CD4-positive, alpha-beta T cell treated with Interleukin-21 for 1 hour (primary cell): Measurements from ENCODE around the gene ARMC3.
A peak's percentile ranks its signal among the peaks of the same experiment; 100 is the strongest.

ENCODE experiments used
- DNase-seq: peaks from one replicate; pipeline ENCODE4 v3.0.0-alpha.2; 2020

Gene ARMC3

DNA sequence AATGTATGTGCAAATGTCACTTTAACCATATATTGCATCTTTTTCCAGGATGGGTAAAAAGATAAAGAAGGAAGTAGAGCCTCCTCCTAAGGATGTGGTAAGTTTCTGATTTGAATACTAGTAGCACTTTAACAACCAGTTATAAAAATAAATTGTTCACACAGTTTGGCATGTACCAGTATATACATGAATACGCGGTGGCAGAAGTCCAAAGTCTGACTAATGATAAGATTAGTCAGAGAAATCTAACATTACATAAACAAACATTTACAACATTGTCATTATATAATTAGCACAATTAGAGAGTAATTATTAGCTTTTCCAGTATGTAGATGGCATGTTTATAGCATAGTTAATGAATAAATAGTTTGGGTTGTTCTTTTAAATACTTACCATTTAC is 4.1 kb downstream of the ARMC3 start:
- DNase-seq, result no peak

DNA sequence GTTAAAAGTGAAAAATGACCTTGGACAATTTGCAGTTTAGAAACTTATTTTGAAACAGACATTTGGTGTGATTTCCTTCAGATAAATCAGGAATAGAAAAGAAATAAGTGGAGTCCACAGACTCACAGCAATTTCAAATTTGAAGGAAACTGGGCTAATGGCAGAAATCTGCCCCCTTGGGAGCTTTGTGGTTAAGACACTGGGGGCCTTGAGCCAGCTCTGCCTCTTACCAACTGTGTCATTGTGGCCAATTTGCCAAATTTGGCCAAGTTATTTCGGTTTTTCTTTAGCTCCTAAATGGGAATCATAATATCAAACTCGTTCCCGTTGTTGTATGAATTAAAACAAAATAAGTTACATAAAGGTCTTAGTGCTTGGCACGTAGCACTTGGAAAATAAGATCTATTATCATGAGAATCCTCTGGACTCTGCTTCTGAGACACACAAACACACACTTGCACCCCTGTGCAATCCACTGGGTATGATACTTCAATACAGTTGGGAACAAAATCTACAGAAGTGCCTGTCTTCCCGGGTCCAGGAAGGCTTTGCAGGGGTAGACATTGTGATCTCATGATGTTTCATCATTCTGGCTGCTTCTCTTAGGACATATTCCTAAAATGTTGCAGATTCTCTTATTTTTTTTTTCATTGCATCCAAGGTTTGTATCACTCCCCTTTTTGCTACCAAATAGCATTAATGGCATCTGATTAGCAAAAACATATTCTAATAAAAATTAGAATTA is 4.9 kb downstream of the ARMC3 start:
- DNase-seq, result no peak

DNA sequence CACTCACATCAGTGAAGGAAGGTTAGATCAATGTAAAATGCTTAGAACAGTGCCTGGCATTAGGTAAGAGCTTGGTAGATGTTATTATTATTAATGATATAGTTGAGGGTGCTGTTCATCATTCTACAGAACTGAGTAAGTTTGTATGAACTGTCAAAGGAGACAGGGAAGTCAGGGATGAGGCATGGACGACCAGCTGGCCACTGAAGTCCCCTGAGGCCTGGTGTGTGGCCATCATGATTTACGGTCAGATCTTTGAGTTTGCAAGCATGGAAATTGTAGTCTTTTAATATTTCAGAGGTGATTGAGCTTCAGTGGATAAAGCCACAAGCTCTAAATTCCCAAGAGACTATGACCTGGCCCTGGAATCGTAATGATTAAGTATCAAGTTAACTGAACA is 6.9 kb downstream of the ARMC3 start:
- no peak for DNase-seq

DNA sequence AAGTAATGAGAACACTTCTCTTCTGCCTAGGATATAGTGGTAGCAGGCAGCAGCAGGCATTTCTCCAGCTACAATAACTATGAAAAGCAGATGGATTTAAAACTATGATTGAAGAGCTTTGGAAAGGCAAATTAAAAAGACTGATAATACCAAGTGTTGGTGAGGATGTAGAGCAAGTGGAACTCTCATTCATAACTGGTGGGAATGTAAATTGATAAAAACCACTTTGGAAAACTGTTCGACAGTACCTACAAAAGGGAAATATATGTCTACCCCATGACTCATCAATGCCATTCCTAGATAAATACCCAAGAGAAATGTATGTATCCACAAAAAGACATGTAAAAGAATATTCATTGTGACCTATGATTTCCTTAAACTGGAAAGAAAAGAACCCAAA is 14.6 kb downstream of the ARMC3 start:
- DNase-seq, result no peak

DNA sequence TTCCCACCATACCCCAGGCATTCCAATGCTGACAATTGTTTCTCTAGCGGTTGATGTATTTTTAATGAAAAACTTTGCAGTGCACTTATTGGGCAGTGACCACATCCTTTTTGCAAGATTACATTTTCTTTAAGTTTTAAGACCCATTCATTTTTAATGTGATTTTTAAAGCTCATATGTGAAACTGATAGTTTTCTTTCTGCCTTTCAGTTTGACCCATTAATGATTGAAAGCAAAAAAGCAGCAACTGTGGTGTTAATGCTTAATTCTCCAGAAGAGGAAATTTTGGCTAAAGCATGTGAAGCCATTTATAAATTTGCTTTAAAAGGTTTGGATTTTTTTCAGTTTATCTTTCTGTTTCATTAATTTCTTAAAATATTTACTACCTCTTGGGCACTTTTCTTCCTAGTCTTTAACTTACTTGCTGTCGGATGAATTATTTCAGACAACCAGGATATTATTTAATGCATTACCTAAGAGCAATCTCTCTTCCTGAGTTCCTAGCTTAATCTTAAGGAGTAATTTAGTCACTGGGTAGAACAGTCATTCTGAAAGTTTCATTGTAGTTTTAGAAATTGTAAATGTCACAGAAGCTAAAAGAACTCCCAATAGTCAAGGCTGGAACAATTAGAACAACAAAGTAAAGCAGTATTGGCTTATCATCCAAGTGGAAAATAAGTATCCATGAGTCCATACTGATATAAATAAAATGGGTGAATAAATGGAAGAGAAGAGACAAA is 18.3 kb downstream of the ARMC3 start:
- no peak for DNase-seq

DNA sequence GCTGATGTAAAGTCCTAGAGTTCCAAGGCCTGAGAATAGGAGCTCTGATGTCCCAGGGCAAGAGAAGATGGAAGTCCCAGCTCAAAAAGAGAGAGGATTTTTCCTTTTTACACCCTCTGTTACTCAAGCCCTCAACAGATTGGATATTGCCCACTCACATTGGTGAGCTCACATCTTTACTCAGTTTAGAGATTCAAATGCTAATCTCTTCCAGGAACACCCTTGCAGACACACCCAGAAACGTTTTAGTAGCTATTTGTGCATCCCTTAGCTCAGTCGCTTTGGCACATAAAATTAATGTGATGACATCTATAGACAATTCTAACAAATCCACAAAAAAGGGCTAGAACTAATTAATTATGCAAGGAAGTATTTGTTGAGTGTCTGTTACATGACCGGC is 27.1 kb downstream of the ARMC3 start:
- no peak for DNase-seq

DNA sequence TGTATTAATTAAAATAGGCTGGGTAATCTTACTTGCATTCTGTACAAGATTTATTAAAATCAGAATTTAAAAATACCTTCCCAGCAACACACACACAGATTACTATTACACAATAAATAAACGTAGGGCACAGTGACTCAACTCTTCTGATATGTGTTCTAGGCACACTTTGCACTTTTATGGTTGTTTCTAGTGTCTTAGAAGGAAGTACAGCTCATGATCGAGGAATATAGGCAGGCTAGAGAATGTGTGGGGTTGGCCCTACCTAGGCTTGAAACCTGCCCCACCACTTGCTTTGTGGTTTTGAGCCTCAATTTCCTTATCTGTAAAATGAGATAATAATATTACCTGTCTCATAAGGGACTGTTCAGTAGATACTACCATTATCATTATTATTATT is 30.5 kb downstream of the ARMC3 start:
- no peak for DNase-seq

DNA sequence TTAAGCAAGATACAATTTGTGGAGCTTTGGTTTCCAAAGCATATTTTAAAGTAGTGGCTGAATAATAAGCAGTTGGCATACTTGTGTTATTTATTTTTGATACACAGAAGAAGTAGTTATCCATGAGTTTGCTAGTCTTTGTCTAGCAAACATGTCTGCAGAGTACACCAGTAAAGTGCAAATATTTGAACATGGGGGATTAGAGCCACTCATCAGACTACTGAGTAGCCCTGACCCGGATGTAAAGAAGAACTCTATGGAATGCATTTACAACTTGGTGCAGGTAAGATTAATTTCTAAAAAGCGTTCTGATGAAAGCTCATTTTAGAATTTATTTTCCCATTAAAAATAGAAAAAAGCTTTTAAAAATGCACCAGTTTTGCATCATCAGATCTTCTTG is 31.4 kb downstream of the ARMC3 start:
- DNase-seq, result no peak

DNA sequence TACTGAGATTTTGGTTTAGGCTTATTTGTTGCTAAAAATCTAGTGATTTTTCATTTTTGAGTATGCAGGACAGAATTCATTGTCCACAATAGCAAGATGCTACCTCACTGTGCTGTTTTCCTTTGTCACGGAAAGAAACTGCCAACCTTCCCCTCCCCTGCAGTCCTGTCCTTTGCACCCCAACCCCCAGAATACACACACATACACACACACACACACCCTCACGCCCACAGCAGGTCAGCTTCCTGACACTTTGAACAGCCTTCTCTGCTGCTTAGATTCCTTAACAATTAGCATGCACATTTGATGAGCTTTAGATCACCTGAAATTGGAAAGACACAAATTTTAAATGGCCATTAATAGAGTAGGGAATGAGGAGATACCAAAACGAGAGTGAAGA is 32.1 kb downstream of the ARMC3 start:
- DNase-seq, result no peak

DNA sequence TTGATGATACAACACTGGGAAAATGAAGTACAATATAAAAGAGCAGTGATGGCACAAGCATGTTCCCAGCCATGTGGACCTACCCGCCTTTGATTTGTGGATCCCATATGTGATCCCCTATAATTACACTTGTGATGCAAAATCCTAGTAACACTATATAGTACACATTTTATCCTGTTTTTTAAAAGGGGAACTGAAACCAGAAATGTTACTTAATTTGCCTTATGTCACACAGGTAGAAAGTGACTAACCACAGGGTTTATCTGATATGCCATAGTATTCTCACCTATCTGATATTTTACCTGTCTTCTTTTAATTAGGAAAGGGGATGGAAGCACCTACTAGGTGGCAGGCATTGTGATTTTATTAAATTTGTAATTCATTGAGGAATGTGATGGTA is 35.0 kb downstream of the ARMC3 start:
- DNase-seq, result no peak

DNA sequence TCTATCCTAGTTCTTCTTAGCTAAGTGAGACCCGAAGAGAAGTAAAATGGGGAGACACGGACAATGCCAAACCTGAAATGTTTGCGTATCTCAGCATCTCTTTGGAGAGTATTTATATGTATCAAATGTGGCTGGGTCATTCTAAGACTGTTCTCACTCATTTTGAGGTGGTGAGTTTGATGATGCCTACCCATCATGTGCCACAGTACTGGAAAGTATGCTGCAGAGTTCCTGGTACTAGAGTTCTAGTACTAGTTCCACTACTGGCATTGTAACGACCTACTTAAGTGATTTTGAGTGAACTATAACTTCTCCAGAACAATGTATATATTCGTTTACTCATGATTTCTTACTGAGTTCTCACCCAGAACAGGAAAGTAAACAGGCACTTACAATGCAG is 41.9 kb downstream of the ARMC3 start:
- no peak for DNase-seq

DNA sequence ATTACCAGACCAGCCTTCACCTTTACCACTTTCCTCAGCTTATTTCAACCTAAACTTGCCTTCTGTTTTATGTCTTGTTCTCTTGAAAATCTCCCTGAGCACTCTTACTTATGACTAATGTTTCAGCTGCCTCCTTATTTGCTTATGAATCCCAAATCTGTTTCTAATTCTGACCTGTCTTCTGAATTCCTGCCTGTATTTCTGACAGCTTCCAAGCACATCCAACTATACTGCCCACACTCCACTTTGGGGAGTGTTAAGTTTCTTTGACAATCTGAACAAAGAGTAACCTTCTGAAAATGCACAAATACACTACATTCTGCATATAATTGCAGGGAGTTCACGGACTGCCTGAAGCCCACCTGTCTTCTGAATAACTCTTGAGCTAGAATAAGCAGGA is 48.7 kb downstream of the ARMC3 start:
- DNase-seq, result no peak

DNA sequence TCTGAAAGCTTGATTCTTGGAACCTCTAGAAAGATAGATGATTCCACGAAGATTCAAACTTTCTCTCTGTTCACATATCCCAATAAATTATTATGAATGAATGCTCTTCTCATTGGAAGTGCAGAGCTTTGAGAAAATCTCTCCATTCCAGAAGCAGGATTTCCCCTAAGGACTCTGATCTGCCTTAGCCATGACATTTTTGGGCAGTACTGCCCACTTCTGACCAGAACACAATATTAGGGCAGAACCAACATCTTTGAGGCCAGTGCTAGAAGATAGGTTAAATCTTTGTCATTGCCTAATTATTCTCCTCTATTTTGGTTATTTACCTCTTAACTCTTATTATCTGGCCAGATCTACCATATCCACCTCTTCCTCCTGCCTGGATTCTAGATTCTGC is 49.9 kb downstream of the ARMC3 start:
- DNase-seq, result no peak

DNA sequence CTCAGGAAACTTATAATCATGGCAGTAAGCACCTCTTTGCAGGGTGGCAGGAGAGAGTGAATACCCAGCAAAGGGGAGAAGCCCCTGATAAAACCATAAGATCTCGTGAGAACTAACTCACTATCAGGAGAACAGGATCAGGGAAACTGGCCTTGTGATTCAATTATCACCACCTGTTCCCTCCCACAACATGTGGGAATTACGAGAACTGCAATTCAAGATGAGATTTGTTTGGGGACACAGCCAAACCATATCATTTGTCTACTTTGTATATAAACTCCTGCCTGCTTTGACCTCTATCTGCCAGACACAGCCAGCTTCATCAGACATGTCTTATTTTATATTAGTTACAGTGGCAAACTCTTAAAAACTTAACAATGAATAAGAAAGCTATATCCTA is 50.4 kb downstream of the ARMC3 start:
- no peak for DNase-seq

DNA sequence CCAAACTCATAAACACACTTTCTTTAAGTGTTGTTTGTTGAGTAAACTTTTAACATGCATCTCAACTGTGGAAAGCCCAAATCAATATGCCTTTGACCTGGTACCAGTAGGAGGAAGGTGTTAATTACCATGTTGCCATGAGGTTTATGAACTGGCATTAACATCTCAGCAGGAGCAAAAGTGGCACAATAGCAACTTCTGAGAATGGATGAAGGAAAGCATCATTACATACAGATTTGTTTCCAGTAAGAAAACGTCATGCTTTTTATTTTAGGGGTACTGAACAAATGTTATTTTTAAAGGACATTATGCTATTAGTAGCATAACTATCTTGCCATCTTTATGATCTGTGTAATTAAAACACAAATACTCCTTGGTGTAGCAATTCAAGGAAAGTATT is 51.1 kb downstream of the ARMC3 start:
- DNase-seq, result no peak

DNA sequence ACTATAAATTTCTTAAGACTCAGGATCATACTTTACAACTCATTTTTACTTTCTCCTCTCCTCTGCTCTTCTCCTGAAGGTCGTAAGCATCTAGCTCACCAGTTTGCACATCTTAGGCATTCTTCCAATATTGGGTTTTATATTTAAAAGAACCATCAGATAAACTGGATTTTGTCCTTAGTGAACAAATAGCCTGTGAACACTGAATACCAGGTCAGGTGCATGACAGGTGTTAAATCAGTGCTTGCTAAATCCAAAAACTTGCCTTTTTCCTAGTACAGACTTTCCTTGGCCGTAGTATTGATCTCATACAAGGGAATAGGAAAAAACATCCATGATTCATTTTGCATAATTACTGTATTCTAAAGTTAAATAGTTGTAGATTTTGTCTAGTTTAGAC is 53.0 kb downstream of the ARMC3 start:
- no peak for DNase-seq

DNA sequence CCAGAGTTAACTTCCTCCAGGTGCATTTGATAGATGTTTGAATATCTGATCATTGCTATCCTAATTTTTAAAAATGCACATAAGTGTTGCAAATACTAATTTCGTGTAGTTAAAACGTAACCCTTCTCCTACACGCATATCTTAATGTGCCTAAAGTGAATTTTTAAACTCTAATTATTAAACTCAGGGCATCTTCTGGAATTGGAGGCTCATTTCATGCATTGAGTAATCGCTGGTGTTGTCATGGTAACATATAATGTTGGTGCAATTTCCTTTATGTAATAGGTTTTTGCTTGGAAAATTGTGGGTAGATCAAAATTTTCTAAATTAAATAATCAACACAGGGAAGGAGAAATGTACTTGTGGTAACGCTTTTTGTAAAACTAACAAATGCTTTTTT is 56.2 kb downstream of the ARMC3 start:
- DNase-seq, result no peak

DNA sequence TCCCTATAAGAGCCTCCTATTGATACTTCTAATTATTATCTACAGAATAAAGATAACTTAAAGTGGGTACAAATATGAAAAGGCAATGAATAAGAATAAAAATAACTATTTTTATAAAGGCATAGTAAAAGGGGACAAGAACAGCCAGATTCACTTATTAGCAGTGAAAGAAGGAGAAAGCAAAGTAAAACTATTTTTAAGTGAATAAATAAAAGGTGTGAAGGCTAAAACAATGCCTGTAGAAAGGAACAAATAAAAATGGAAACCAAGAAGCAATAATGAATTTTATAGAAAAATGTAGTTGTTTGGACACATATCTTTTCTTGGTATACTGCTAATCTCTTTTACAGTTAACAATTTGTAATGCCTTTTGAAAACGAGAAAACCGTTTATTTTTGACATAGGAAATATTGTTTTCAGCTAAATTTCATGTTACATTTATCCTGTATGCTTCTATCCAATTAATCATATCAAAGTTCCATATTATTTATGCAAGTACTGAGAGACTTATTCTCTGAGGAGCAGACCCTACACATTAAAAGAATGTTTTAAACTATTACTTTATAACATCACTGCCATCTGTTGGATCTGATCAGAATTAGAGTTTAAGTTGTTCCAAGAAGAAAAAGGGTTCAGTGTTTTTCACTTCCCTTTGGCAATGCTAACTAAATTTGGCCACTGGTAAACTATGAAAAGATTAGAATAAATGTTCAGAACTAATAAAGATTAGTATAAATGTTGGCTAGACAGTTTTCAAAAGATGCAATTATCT is 59.1 kb downstream of the ARMC3 start:
- DNase-seq, result peak; percentile 33

DNA sequence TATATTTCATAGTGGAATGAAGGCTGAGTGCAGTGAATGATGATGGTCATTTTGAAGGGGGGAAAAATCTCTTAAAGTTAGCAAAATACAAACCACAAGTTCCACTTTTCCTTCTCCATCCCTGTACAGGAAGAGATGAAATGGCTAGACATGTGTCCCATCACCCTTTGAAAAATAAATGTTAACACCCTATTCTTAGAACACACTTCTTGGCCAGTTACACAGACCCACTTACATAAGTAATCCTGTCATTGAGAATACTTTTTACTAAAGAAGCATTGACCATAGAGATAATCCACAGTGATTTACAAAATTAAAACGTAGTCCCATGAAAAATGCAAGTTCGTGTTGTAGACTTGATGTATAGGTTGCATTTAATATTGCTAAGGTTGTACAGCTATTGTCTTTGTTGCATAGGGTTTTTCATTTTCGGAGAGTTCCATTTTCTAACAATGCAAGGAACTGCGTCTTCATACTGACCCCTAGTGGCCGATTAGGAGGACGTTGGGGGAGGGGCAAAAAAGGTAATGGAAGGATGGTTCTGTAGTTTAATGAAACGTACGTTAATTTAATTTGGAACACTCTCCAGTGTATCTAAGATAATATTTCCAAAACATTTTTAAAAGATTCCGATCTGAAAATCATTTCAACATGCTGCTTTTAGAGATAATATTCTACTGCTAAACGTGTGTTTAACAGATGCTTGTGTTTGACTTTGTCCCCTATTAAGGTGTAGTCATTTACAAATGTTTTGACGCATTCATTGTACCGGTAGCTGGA is 60.9 kb downstream of the ARMC3 start:
- DNase-seq, result peak; percentile 83

DNA sequence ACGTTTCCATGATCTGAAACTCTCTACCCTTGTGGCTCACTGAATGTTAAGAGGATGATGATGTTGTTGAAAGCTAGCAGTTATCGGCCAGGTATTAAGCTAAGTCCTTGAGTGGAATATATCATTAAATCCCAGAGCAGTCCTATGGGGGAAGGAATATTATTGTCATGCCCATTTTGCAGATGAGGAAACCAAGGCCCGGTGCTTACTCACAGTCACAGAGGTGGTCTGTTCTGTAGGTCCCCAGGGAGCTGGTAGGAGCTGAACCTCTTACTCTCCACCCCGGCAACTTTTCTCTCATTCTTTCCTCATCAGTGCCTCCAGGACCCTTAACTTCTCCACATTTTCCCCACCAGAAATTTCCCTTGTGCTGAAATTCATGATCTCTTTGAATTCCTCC is 62.6 kb downstream of the ARMC3 start:
- no peak for DNase-seq

DNA sequence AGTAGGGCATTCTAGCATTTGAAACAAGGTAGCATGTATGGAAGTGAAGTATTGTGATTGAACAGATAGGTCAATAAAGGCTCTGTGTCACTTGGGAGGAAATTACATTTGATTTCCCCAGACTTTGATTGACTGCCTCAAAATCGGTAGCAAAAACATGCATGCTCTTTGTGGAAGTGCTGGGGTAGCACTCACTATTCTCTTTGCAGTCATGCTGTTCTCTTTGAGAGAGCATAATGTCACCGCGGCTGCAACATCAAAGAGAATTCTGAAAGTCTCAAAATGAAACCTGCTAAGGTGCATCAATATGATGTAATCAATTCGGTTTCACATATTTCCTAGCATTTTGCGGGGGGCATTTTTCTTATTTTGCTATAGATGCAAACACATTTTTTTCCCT is 64.2 kb downstream of the ARMC3 start:
- DNase-seq, result peak; percentile 23

DNA sequence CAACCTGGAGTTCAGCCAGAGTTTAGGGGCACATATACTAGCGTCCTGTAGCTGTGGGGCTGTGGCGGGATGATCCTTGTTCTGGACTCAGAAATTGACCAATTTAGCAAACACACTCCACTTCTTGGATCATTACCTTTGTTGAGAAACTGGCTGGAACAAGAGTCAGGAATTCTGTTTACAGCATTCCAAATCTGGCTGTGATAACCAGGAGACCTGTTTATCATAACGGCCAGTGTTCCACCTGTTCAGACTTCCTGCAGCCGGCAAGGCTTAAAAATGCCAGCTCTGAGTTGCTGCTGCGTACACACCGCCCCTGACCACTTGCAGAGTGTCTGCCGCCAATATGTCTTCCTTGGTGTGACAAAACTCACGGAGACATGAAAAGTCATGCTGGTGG is 64.8 kb downstream of the ARMC3 start:
- no peak for DNase-seq

DNA sequence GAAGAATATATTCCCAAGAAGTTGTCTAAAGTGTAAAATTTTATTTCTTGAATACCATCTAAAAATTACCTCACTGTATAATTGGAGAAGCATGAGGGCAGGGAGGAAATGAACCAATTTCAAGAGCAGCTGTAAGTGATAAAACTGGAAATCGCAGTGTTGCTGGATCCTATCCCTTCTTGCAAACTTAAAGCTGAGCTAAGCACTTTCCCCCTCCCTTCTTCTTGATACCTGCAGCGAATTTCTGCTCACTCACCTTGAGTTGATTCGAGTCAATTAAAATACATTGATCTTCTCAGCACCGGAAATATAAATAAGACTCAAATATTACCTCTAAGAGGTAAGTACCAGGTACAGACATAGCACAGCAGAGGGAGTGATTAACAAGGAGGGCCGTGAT is 65.5 kb downstream of the ARMC3 start:
- DNase-seq, result no peak
